HG02938 (cell line): ENCODE measurements around the gene SLC26A4.

ENCODE experiments used
- ATAC-seq: cut with Tn5 transposase; IDR thresholded peaks from one replicate; pipeline ENCODE4 v1.9.1; 2021; ENCODE audit warnings: mild to moderate bottlenecking, moderate library complexity; ENCODE audit not compliant: unreplicated experiment

SLC26A4 gene

GRCh38 chr7:107743567-107744344 is 83.1 kb downstream of the SLC26A4 start, which contains the start of gene CBLL1:
Gene CBLL1 (plus strand): TSS chr7:107744142. CDS start chr7:107744164, 22 bp downstream.
- peak; percentile 85 for ATAC-seq

GRCh38 chr7:107744345-107744750 is 83.7 kb downstream of the SLC26A4 start:
- ATAC-seq = peak; percentile 33

- no peak for ATAC-seq
Measured at GRCh38 chr7:107746006-107746405, 85.4 kb downstream of the SLC26A4 start.

DNA sequence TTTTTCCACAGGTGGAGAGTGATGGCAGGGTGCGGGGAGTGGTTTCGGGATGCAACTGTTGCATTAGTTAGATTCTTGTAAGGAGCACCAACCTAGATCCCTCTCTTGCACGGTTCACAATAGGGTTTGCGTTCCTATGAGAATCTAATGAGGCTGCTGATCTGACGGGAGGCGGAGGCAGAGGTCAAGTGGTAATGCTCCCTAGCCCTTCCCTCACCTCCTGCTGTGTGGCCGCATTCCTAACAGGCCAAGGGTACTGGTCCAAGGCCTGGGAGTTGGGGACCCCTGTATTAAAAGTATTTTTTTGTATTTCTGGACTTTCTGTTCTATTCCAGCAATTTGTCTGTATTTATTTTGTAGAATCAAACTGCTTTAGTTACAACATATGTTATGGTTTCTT is 90.5 kb downstream of the SLC26A4 start:
- ATAC-seq = no peak

DNA sequence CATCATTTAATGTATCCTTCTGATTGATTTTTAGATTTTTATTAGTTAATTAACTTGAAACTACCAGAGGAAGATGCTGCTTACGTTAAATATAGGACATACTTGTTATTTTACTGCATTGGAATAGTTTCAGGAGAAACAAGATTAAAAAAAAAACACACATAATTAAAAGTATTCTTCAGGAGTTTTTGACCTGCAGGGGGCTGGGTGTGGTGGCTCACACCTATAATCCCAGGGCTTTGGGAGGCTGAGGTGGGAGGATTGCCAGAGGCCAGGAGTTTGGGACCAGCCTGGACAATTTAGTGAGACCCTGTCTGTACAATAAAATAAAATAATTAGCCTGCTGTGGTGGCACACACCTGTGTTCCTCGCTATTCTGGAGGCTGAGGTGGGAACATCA is 94.0 kb downstream of the SLC26A4 start:
- no peak for ATAC-seq

DNA sequence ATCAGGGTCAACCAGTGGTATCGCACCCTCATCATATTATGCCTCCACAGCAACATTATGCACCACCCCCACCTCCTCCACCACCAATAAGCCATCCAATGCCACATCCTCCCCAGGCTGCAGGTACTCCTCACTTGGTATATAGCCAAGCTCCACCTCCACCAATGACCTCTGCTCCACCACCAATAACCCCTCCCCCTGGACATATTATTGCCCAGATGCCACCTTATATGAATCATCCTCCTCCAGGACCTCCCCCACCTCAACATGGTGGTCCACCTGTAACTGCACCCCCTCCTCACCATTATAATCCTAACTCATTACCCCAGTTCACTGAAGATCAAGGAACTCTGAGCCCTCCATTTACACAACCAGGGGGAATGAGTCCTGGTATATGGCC is 98.0 kb downstream of the SLC26A4 start:
- ATAC-seq = no peak

DNA sequence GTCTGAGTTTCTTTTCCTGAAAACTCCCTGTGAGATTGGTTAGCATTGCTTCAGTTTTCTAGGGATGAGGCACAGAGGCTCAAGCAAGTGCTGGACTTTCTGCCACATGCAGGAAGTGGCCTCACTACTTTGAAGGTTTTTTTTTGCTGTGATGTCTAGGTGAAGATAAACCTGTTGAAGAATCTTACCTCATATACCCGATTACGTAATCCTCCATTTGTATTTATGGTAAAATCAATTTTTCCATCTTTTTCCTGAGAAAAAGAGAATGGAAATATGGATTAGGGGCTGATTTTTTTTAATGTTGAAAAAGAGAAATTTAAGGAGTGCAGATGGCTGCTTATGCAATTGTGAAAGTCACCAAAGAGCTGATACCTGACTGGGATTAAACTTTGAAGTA is 106.8 kb downstream of the SLC26A4 start:
- ATAC-seq = no peak
